GM18951 (cell line): ENCODE data around the gene CDH9.

Experiments
- POLR2A ChIP-seq: IDR thresholded peaks from 4 replicates; pipeline ENCODE4 v1.6.1; 2011; ENCODE audit warnings: mild to moderate bottlenecking; ENCODE audit not compliant: insufficient read length, insufficient read depth; ENCODE audit errors: extremely low read depth
- in situ Hi-C: fragments of 300-500 bp; cut with MboI; formaldehyde crosslinking; loops from one replicate; pipeline ENCODE4 v1.12.0; 2022; ENCODE audit warnings: low sequenced_read_pairs, mixed read lengths, inconsistent platforms; ENCODE audit not compliant: unreplicated experiment

The CDH9 gene

DNA sequence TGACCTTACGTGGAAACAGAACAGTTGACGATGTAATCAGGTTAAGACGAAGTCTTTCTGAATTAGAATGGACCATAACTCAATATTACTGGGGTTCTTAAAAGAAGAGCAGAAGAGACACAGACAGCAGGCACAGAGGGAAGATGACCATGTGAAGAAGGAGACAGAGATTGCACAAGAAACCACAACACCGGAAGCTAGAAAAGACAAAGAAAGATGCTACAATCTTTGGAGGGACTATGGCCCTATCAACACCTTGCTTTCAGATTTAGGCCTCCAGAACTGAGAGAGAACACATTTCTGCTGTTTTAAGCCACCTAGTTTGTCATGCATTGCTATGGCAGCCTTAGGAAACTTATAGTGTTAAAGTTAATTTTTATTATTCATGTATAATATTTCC, 27.1 kb downstream of the CDH9 start:
- in situ Hi-C loops, result no loop called here

DNA sequence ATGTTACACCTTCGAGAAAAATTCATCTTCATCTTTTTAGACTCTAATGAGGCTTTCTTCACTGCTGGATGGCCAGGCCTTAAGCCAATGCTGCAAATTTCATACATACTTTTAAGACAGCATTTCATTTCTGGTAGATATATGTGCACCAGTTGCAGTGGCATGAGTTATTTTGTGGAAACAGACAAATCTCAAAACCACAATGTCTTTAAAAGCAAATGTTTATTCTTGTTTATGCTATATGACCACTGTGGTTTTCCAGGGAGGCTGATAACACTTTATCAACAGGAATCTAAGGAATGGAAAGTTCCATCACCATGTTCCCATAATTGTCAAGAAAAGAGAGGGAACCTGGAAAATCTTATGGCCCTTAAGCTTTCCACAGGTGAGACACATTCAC, 27.7 kb downstream of the CDH9 start:
- in situ Hi-C loops, result no loop called here
- TF ChIP-seq POLR2A, result no peak

More for the DNA sequence above, 27.1 kb downstream of the CDH9 start:
- TF ChIP-seq POLR2A, result no peak

DNA sequence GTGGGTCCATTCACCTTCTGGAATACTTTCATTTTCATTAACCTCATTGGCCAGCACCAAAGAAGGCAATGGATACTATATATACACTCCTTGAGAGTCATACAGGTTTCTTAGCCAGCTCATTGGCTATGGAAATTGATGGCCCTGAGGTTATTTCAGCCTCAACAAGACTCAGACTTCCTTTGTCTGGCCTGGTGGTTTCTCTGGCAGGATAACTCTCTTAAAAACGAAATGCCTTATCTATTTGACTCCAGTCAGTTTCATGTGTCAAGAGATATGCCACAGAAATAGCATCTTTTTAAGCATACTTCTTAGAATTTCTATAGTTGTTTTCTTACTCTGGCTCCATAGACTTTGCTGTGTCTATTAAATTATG, 28.9 kb downstream of the CDH9 start:
- no peak for TF ChIP-seq POLR2A
- in situ Hi-C loops, result no loop called here

DNA sequence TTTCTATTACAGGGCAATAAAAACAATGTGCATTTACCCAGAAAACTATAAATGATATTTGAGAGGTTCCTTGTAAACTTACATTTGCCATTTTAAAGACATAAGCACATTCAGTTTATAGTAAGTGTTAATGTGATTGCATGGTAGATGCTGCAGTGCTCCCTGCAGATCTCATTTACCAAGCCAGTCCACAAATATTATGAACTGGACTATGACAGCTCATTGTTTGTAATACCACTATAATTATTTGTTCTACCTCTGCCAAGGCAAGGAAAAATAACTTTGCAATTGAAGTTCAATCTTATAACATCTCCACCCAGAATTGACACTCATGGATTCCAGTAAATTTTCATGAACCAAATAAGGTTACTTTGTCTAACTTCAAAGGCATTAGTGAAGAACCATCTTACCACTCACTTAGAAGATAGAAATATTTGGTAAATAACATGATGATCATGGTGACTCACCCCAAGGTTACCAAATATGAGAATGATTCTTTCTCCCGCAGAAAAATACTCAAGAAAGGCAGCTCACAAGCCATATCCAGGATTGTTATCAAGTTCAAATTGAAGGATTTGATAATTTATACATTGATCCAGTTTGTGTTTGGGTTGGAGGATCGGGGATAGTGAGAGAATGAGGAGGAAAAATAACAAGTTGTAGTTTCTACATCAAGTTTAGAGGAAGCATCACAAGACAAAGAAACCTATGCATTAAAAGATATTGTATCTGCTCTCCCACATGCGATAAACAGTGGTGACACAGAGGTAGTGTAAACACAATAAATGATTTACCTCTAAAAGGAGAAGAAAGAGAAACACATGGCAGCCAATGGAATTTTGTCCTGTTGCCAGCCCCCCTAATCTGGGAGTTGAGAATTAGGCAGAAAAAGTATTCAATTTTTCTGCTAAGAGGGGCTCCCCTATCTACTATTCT, 29.5 kb downstream of the CDH9 start:
- no peak for TF ChIP-seq POLR2A
- in situ Hi-C loops, result no loop called here

DNA sequence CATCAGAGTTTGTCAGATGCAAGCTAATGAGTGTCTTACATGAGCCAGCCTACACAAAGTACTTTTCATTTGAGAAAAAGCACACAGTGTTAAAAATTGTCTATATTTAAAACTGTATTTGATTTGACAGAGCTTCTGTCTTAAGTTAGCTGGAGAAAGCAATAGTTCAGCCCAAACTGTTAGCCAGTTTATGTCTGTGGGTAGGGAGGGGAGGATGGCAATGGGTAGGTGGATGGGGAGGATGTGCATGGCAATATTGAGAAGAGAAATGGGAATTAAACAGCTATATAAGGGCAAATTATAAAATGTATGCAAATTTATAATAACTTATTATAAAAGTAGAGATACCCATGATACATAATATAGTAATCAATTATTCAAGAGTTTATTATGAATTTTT, 31.3 kb downstream of the CDH9 start:
- no peak for TF ChIP-seq POLR2A
- in situ Hi-C loops, result no loop called here

DNA sequence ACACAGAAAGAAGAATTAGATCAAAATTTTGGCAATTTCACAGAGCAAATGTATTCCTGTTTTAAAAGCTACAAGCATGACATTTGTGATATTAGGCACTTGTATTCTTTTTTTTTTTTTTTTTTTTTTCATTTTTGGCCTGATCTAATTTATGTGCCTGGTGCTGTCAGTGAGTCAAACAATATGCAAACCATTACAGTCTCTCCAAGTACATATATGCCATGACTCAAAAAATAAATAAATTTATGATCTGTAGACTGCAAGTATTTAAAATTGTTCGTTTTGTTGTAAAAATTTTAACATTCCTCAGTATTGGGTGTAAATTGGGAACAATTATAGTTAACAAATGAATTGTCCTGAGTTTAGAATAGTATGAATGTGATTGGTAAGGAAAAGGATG, 51.4 kb downstream of the CDH9 start:
- in situ Hi-C loops, result no loop called here
- no peak for TF ChIP-seq POLR2A

DNA sequence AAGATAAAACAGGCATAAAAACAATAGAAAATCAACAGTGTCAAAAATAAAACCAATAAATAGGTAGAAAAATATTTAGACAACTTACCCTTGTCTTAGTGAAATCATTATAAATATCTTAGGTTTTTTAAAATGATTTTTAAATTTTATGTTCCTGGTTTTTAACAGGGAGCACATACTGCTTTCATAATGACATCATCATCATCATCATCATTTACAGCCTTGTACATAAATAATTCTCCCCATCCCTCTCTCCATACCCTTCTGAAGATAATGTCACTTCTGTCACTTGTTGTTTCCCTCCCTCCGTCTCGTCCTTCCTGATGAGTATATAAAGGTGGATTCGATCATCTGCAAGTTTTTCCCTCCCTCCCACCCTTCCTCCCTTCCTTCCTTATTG, 56.6 kb downstream of the CDH9 start:
- no peak for TF ChIP-seq POLR2A
- in situ Hi-C loops, result no loop called here

DNA sequence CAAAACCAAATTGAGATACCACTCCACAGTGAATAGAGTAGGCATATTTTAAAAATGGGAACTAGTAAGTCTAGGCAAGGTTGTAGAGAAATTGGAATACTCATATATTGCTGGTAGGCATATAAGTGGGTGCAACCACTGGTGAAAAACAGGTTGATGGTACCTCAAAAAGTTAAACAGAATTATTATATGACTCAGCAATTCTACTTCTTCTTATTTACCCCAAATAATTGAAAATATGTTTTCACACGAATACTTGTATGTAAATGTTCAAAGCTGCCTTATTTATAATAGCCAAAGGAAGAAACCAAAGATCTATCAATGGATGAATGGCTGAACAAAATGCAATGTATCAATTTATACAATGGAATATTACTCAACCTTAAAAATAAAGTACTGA, 79.1 kb downstream of the CDH9 start:
- TF ChIP-seq POLR2A, result no peak
- in situ Hi-C loops, result no loop called here

DNA sequence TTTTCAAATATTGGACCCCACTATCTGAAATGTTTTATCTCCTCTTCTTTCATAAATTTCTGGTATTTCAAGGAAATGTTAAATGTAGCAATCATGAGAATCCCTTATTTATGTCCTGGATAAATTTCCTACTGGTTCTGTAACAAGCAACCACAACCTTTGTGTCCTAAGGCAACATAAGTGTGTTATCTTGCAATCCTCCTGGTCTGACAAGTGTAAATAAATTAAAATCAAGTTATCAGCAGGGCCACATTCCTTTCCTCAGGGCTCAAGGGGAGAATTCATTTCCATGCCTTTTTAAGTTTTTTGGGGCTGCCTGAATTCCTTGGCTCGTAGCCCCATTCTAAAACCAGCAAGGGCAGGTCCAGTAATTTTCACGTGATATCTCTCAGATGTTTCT, 83.2 kb downstream of the CDH9 start:
- in situ Hi-C loops, result no loop called here
- no peak for TF ChIP-seq POLR2A

DNA sequence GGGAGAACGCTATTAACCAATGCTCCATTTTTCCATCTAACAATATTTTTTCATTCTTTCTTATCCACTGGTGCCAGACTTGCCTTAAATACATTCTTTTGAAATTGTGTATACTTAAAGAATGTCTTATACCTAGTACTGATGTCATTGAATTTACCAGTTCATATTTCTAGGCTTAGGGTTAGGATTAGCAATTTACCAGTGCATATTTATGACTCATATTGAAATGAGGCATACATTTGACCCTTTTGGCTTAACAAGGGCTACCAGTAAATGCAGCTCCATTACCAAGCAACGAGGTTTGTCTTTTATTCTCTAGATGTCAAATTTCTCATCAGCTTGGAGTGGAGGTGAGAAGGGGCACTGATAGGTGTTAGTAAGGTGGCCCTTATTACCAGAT, 89.5 kb downstream of the CDH9 start:
- no peak for TF ChIP-seq POLR2A
- in situ Hi-C loops, result no loop called here

DNA sequence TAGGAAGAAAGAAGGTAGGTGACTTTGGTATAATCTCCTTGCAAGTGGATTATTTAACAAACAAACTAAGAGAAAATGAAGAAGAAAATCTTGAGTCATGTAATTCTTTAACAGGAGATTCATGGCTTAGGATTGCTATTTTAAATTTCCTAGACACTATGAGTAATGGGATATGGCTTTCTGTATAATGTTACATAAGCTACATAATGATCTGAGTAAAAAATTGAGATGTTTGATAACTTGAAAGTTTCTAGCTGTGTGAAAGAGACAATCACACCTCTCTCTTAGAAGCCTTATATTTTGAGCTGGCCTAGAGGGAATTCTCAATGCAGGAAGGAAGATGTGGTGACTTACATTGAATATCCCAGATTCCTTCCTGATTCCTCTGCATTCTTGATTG, 92.5 kb downstream of the CDH9 start:
- in situ Hi-C loops, result no loop called here
- TF ChIP-seq POLR2A, result no peak

DNA sequence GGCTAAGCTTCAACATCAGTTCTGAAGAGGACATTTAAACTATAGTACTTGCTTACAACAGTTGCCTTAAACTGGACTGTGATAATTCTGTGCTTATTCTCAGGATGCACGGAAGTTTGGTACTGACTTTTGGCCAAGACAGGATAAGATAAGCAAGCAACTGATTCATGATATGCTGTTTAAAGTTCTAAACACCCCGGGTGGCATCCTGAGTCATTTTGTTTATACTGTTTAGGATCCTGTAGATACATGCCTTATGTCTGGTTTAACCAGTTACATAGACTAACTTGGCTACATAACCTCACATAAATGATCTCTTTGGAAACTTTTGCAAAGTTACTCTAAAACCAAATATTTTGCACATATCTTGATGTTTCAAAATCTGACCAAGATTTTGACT, 95.9 kb downstream of the CDH9 start:
- in situ Hi-C loops, result no loop called here
- TF ChIP-seq POLR2A, result no peak

DNA sequence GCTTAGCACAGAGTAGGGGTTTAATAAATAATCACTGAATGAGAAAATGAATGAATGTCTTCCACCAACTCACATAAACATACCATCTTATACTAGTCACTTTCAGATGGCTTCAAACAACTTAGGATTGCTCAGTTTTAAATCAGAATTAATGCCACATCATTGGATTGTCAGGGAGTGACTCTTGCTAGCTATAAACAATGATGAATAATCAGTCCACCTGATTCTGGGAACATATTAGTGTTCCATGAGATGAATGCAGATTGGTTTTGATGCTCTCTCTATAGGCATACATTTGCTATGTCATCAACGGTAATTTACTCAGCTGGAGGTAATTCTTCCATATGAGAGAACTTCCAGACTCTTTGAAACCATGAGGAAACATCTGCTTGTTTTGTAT, 97.4 kb downstream of the CDH9 start:
- in situ Hi-C loops, result no loop called here
- no peak for TF ChIP-seq POLR2A

DNA sequence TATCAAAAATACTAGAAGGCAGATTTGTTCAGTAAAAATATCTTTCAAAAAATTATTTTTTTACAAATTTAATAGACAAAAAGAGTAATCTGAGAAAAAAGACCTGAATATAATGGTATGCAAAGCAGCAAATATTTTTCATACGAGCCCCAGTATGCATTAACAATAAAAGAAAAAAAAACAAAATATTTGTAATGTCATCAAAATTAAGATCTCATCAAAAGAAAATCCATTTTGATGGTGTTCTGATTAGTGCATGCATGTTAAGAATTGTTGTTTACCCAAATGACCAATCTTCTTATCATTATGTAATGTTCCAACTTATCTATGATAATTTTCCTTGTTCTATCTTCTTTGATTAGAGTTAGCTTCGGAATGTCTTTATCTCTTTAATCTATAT, 106.1 kb downstream of the CDH9 start:
- TF ChIP-seq POLR2A, result no peak
- in situ Hi-C loops, result no loop called here
